Measurements from ENCODE around the gene SPTB.

The SPTB gene

GRCh38 chr14:64753374-64753773 lies 126.3 kb downstream of the SPTB start:
- no peak overlapping the region for H2AFZ ChIP-seq (ENCODE audit: low read depth, low read length, severe bottlenecking)
- H3K4me2 ChIP-seq (ENCODE audit: low read depth, low read length, poor library complexity, severe bottlenecking), result no peak overlapping the region
- no peak for TF ChIP-seq EZH2phosphoT487 (conservative IDR thresholded peaks at IDR 0.05; ENCODE audit: low read length)
- TF ChIP-seq, protein P1, sequence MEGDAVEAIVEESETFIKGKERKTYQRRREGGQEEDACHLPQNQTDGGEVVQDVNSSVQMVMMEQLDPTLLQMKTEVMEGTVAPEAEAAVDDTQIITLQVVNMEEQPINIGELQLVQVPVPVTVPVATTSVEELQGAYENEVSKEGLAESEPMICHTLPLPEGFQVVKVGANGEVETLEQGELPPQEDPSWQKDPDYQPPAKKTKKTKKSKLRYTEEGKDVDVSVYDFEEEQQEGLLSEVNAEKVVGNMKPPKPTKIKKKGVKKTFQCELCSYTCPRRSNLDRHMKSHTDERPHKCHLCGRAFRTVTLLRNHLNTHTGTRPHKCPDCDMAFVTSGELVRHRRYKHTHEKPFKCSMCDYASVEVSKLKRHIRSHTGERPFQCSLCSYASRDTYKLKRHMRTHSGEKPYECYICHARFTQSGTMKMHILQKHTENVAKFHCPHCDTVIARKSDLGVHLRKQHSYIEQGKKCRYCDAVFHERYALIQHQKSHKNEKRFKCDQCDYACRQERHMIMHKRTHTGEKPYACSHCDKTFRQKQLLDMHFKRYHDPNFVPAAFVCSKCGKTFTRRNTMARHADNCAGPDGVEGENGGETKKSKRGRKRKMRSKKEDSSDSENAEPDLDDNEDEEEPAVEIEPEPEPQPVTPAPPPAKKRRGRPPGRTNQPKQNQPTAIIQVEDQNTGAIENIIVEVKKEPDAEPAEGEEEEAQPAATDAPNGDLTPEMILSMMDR (IDR thresholded peaks at IDR 0.05; ENCODE audit: insufficient read depth, low read length, poor library complexity, severe bottlenecking), result no peak
- no peak overlapping the region for H3K9ac ChIP-seq (ENCODE audit: low read length)
- H3K27ac ChIP-seq (ENCODE audit: low read depth, low read length), result no peak overlapping the region
- H3K36me3 ChIP-seq (ENCODE audit: low read length), result no peaks in the 10 kb centered on the region
- no peaks in the 10 kb centered on the region for H3K79me2 ChIP-seq (ENCODE audit: insufficient read depth, low read length)
- no peaks in the 10 kb centered on the region for H3K9me2 ChIP-seq (replicated peaks; ENCODE audit: insufficient read depth, low read length)
- no peaks in the 10 kb centered on the region for H3F3A ChIP-seq (ENCODE audit: insufficient read depth)
- no peaks in the 10 kb centered on the region for H4K20me1 ChIP-seq (ENCODE audit: low read depth, low read length)
- H3K9me3 ChIP-seq (ENCODE audit: insufficient read depth, low read length), result no peaks in the 10 kb centered on the region
- no peak overlapping the region for H3K4me3 ChIP-seq (ENCODE audit: insufficient read depth, low read length, poor library complexity, severe bottlenecking)
- H3K27me3 ChIP-seq (ENCODE audit: low read length), result no peaks in the 10 kb centered on the region

- H3K27me3 ChIP-seq (ENCODE audit: low read length), result no peaks in the 10 kb centered on the region
- no peaks in the 10 kb centered on the region for H4K20me1 ChIP-seq (ENCODE audit: low read depth, low read length)
- no peak overlapping the region for H3K4me3 ChIP-seq (ENCODE audit: insufficient read depth, low read length, poor library complexity, severe bottlenecking)
- no peaks in the 10 kb centered on the region for H3K9me2 ChIP-seq (replicated peaks; ENCODE audit: insufficient read depth, low read length)
- H3K4me2 ChIP-seq (ENCODE audit: low read depth, low read length, poor library complexity, severe bottlenecking), result no peak overlapping the region
- no peak overlapping the region for H2AFZ ChIP-seq (ENCODE audit: low read depth, low read length, severe bottlenecking)
- H3K9ac ChIP-seq (ENCODE audit: low read length), result no peak overlapping the region
- TF ChIP-seq, protein P1 (IDR thresholded peaks at IDR 0.05; ENCODE audit: insufficient read depth, low read length, poor library complexity, severe bottlenecking), result no peak
- TF ChIP-seq EZH2phosphoT487 (conservative IDR thresholded peaks at IDR 0.05; ENCODE audit: low read length), result no peak
- no peak overlapping the region for H3K27ac ChIP-seq (ENCODE audit: low read depth, low read length)
- H3F3A ChIP-seq (ENCODE audit: insufficient read depth), result no peaks in the 10 kb centered on the region
- no peaks in the 10 kb centered on the region for H3K79me2 ChIP-seq (ENCODE audit: insufficient read depth, low read length)
- H3K36me3 ChIP-seq (ENCODE audit: low read length), result no peaks in the 10 kb centered on the region
- H3K9me3 ChIP-seq (ENCODE audit: insufficient read depth, low read length), result no peaks in the 10 kb centered on the region
These were observed 126.8 kb downstream of the SPTB start for GRCh38 chr14:64752909-64753308.

DNA sequence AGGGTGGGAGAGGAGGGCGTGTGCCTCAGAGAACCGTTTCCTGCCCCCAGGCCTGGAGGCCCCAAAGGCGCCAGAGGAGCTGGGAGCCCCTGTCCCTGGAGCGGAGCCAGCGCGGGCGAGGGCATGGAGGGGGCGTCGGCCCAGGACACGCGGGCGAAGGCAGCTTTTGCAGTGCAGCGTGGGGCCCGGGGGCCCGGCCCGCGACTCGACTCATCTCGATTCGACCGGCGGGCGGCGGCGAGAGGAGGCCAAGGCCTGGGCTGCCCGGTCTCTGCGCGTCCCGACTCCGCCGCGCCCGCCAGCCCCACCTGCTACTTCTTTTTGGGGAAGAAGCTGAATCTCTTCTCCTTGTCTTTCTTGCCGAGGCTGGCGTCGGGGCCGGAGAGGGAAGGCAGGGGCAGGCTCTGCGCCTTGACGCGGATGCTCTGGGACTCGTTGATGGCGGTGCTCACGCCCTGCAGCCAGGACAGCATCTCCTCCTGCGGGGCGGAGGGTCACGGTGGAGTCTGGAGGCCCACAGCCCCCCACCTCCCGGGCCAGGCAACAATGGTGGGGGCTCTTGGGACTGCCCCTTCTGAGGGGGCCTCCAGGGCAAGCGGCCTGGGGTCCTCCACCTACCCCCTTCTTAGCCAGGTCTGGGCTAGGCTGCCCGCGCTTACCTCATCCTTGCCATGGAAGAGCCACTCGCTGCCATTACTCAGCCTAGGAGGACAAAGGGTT lies 130.6 kb downstream of the SPTB start:
- Histone ChIP-seq H3K36me3 (ENCODE audit: low read length) (no peaks in the 10 kb centered on the region), H4K20me1 (ENCODE audit: low read depth, low read length) (no peaks in the 10 kb centered on the region), H3K4me3 (ENCODE audit: insufficient read depth, low read length, poor library complexity, severe bottlenecking) (no peak overlapping the region), H3K27me3 (ENCODE audit: low read length) (no peaks in the 10 kb centered on the region), H2AFZ (ENCODE audit: low read depth, low read length, severe bottlenecking) (no peak overlapping the region), H3K9ac (ENCODE audit: low read length) (no peak overlapping the region), H3F3A (ENCODE audit: insufficient read depth) (no peaks in the 10 kb centered on the region), H3K4me2 (ENCODE audit: low read depth, low read length, poor library complexity, severe bottlenecking) (no peak overlapping the region), H3K27ac (ENCODE audit: low read depth, low read length) (no peak overlapping the region), H3K9me3 (ENCODE audit: insufficient read depth, low read length) (no peaks in the 10 kb centered on the region), H3K9me2 (replicated peaks; ENCODE audit: insufficient read depth, low read length) (no peaks in the 10 kb centered on the region), H3K79me2 (ENCODE audit: insufficient read depth, low read length) (no peaks in the 10 kb centered on the region)
- TF ChIP-seq EZH2phosphoT487 (conservative IDR thresholded peaks at IDR 0.05; ENCODE audit: low read length), result no peak
- TF ChIP-seq, protein P1 (IDR thresholded peaks at IDR 0.05; ENCODE audit: insufficient read depth, low read length, poor library complexity, severe bottlenecking), result no peak

All from SU-DHL-6 (cell line).